GM18867 (cell line): ENCODE measurements around the gene FBXW8.

ENCODE experiments used
- ATAC-seq: cut with Tn5 transposase; IDR thresholded peaks from one replicate; pipeline ENCODE4 v1.9.1; 2021; ENCODE audit warnings: mild to moderate bottlenecking, moderate library complexity; ENCODE audit not compliant: unreplicated experiment

Gene FBXW8

GRCh38 chr12:116984098-116984497 is 73.3 kb downstream of the FBXW8 start:
- ATAC-seq: no peak

DNA sequence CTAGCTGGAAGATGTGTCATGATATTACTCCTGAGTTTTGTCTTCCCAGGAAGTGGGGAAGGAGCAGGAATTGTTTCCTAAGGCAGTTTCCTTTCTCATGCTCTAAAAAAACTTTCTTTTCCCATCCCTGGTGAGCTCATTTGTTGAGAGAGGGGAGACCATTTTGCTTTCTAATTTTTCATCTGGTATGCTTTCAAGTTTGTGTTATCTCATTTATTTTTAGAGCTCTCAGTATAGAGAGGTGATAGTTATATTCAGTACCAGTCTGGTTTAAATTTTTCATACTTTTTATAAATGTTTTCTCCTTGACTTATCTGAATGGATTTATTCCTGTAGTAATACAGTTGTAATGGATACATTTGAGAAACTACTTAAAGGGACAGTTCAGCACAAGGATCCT is 79.6 kb downstream of the FBXW8 start:
- ATAC-seq: no peak

DNA sequence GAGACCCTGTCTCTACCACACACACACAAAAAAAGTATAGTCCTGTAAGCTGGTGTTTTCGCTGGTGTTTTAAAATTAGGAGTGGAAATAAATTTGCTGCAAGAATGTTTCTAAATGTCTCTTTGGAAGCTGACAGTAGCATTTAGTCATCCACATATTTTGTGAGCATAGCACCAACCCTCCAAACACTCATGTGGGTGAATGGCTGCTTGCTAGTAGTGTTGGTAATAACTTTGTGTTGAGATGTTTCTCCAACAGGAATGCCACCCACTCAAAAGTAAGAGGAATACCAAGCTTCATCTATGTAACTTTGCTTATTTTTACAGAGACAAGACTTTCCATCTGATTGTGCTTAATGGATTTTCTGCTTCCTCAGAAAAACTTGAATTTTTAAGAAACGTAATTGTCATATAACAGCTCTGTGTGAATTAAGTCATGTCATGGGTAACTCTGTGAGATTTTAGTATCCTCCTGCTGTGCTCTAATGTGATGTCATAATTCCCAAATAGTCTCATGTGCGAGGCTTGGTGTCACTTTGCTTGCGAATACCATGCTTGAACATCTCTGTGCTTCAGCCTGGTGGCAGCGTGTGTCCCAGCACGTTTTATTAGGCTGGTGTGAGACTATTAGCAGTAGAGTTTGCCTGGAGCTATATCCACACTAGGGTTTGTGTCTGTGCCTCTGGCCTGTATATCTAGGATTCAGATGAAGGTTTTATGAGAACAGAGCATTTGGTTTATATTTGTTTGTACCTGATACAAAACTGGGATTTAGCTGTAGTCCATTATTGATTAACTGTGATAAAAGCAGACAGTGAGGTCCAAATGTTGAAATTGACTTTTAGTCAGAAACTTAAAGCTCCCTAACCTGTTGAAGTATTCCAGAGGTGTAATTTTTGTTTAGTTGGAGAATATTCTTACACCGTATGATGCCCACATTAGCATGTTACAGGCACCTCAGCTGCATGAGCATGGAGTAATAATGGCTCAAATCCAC is 80.5 kb downstream of the FBXW8 start:
- ATAC-seq: no peak

GRCh38 chr12:116996093-116996492 is 85.3 kb downstream of the FBXW8 start:
- ATAC-seq: no peak

DNA sequence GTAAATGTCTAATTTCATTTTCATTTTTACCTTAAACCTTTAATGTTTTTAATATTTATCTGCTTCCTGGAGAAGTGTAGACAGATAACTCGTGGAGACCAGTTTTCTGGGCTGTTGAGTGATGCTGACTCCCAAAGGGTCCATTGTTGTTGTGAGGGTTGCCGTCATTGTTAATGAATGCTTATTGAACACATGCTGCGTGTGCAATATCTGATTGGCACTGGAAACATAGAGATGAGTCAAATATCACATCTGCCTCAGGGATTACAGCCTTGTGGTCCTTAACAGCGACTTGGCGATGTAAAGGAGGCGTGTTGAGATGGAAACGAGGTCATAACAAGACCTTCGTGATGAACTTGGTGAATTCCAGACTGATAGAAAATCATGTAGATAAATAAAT is 85.9 kb downstream of the FBXW8 start:
- no peak for ATAC-seq

DNA sequence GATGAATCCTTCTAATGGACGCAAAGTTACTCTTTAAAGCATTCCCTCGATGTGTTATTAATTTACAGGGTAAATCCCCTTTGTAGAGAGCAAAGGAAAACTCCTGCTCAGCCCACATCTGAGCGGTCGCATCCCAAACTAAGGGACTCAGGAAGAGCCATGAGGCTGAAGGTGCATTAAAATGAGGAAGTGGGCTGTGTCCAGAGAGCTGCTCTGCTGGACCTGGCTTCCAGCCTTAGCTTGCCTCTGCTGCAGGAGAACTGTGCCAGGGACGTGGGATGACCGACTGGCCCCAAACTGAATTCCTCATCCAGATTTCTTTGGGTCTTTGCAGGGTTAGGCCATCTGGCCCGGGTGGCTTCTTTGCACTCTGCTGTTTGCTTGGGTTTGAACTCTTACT is 88.3 kb downstream of the FBXW8 start:
- ATAC-seq: no peak

GRCh38 chr12:117000316-117000715 is 89.6 kb downstream of the FBXW8 start:
- peak; percentile 83 for ATAC-seq

GRCh38 chr12:117002051-117002817 is 91.5 kb downstream of the FBXW8 start:
- no peak for ATAC-seq

GRCh38 chr12:117003883-117004404 is 93.2 kb downstream of the FBXW8 start:
- no peak for ATAC-seq

- ATAC-seq: no peak
Observed at GRCh38 chr12:117005417-117006046, 94.8 kb downstream of the FBXW8 start.

- no peak for ATAC-seq
Observed at GRCh38 chr12:117006333-117006732, 95.6 kb downstream of the FBXW8 start.

- ATAC-seq: no peak
Observed at GRCh38 chr12:117007577-117007976, 96.8 kb downstream of the FBXW8 start.

DNA sequence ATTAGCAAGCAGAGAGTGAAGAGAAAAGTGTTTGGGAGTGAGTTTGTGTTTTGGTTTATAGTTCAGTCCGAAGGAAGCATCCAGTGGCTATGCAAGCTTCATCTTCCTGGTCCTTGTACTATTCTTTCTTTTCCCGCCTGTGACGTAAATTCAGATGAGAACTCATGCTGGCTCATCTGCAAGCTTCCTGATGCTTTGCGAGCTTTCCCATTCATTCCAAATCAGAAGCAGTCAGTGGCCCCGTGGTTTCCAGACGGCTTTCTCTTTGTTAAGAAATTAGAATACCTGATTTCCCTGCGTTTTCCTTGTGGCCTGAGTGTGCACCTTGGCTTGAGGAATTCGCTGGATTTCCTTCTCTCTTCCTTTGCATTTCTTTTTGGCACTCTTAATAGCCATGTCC is 99.0 kb downstream of the FBXW8 start:
- ATAC-seq: no peak

DNA sequence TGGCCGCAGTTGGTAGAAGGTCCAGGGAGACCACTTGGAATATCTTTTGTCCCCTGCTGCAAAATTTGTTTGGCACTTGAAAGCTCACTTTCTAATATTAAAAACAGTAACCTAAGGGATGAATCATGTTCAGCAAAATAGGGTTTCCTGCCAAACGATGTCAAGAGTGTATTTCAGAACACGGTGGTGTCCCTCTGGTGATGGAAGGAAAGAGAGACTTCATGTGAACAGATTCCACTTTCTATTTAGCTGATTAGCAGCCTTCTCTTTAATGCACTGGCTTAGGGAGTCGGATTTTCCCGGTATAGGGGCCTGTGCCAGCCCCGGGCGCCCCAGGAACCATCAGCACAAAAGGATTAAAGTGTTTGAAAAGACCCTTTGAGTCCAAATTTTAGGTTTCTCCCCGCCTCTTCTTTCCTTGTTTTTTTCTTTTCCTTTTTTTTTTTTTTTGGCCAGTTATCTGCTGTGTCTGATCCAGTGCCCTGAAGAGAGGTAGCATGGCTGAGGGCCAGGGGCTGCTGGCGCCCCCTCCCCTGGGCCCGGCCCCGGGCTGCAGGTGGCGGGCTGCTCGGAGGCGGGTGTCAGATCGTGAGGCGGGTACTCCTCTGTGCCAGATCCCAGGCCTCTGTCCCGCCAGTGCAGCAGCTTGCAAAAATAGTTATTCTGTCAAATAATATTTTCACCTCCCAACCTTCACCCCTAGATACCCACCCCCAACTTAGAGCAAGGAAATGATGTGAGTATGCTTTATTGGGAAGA is 100.1 kb downstream of the FBXW8 start:
- ATAC-seq: no peak

GRCh38 chr12:117011988-117012805 is 101.4 kb downstream of the FBXW8 start:
- no peak for ATAC-seq

GRCh38 chr12:117013726-117014125 is 103.0 kb downstream of the FBXW8 start:
- no peak for ATAC-seq

DNA sequence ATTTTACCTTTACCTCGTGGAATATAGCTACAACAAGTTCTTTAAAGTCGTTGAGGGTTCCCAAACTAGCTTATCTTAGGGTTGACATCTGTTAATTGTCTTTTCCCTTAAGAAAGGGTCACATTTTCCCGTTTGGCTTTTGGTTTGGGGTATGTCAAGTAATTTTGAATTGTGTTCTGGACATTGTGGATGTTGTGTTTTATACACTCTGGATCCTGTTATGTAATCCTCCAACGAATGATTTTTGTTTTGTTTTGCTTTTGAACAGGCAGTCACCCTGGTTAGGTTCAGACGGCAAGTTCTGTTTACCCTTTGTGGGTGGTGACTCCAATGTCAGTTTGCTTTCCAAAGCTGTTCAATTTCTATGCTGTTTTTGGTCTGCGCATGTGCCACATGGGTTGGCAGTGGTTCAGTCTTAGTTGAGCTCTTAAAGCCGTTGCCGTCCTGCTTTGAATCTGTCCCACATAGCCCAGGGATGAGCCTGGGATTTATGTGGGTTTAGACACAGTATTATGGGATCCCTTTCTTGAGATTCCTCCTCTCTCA is 103.7 kb downstream of the FBXW8 start:
- ATAC-seq: no peak

DNA sequence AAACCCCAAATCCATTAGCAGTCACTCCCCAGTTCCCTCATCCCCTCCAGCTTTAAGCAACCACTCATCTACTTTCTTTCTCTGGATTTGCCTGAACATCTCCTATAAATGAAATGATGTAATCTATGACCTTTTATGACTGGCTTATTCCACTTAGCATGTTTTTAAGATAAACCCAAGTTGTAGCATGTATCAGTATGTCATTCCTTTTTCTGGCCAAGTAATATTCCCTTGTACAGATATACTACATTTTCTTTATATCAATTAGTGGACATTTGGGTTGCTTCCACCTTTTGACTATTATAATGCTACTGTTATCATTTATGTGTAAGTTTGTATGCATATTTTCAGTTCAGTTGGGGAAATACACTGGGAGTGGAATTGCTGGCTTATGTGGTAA is 105.1 kb downstream of the FBXW8 start:
- no peak for ATAC-seq

GRCh38 chr12:117017807-117018206 is 107.1 kb downstream of the FBXW8 start:
- ATAC-seq: no peak
